HUES64 (cell line): ENCODE measurements around the gene TBPL1.
A peak's percentile ranks its signal among the peaks of the same experiment; 100 is the strongest.
"Not testable (repeated sequence)": the region's sequence is repeated elsewhere in the genome, so short reads cannot be mapped to it uniquely, and the experiment has no call there.

Source experiments
- H3K27ac ChIP-seq: 2 replicates; pipeline ENCODE4 v1.7.0; 2013; ENCODE audit warnings: low read depth, low read length, inconsistent platforms
- H3K27me3 ChIP-seq: 2 replicates; pipeline ENCODE4 v1.6.1; 2013; ENCODE audit warnings: mild to moderate bottlenecking, low read length; ENCODE audit not compliant: insufficient read depth
- H3K36me3 ChIP-seq: 2 replicates; pipeline ENCODE4 v1.6.1; 2013; ENCODE audit warnings: mild to moderate bottlenecking, low read length; ENCODE audit not compliant: insufficient read depth
- H3K4me1 ChIP-seq: 2 replicates; pipeline ENCODE4 v1.6.1; 2013; ENCODE audit warnings: mild to moderate bottlenecking, low read length, moderate library complexity; ENCODE audit not compliant: insufficient read depth
- H3K4me3 ChIP-seq: 2 replicates; pipeline ENCODE4 v1.5.1; 2013; ENCODE audit warnings: mild to moderate bottlenecking, low read length, moderate library complexity
- H3K9ac ChIP-seq: 2 replicates; pipeline ENCODE4 v1.6.1; 2013; ENCODE audit warnings: mild to moderate bottlenecking, low read depth, low read length
- H3K9me3 ChIP-seq: 2 replicates; pipeline ENCODE4 v1.6.1; 2013; ENCODE audit warnings: low read depth, low read length; ENCODE audit not compliant: insufficient read depth
- WGBS: fragments of 150-250, 120-280 bp; methylation state at CpG from one replicate; pipeline ENCODE4 v1.1.7; 2013; ENCODE audit warnings: missing lambda C conversion rate; 5-methylcytosine and 5-hydroxymethylcytosine counted together

Gene TBPL1

GRCh38 chr6:133936352-133936751, 16.7 kb upstream of the TBPL1 start:
- not testable (repeated sequence) for H3K36me3 ChIP-seq, H3K27me3 ChIP-seq, H3K4me3 ChIP-seq, H3K9me3 ChIP-seq, H3K27ac ChIP-seq, H3K4me1 ChIP-seq, H3K9ac ChIP-seq
- WGBS: 96% methylated on average over 3 of the region's 3 CpGs

GRCh38 chr6:133937909-133938308, 15.1 kb upstream of the TBPL1 start:
- no peak overlapping the region for H3K27ac ChIP-seq
- no peaks in the 10 kb centered on the region for H3K9me3 ChIP-seq
- H3K4me1 ChIP-seq: no peaks in the 10 kb centered on the region
- no peaks in the 10 kb centered on the region for H3K36me3 ChIP-seq
- no peak overlapping the region for H3K9ac ChIP-seq
- no peak overlapping the region for H3K4me3 ChIP-seq
- no peaks in the 10 kb centered on the region for H3K27me3 ChIP-seq

- Histone ChIP-seq H3K4me3 (no peak overlapping the region), H3K9me3 (no peaks in the 10 kb centered on the region), H3K27me3 (no peaks in the 10 kb centered on the region), H3K9ac (no peak overlapping the region), H3K4me1 (no peaks in the 10 kb centered on the region), H3K27ac (no peak overlapping the region), H3K36me3 (no peaks in the 10 kb centered on the region)
- no CpG with 5 or more reads among the region's 1 CpG for WGBS
Observed at GRCh38 chr6:133938533-133938932, 14.5 kb upstream of the TBPL1 start.

- no peak overlapping the region for H3K27ac ChIP-seq
- H3K36me3 ChIP-seq: no peaks in the 10 kb centered on the region
- H3K9me3 ChIP-seq: no peaks in the 10 kb centered on the region
- no peak overlapping the region for H3K4me3 ChIP-seq
- H3K27me3 ChIP-seq: no peaks in the 10 kb centered on the region
- H3K4me1 ChIP-seq: no peaks in the 10 kb centered on the region
- no peak overlapping the region for H3K9ac ChIP-seq
- 90% methylated on average over 7 of the region's 8 CpGs for WGBS
Observed at GRCh38 chr6:133939778-133940667, 13.0 kb upstream of the TBPL1 start.

- Histone ChIP-seq H3K27ac (no peak overlapping the region), H3K9me3 (no peaks in the 10 kb centered on the region), H3K4me3 (no peak overlapping the region), H3K36me3 (no peaks in the 10 kb centered on the region), H3K4me1 (no peaks in the 10 kb centered on the region), H3K27me3 (no peaks in the 10 kb centered on the region), H3K9ac (no peak overlapping the region)
- WGBS: 73% methylated on average over 3 of the region's 3 CpGs
Observed at GRCh38 chr6:133945158-133945557, 7.9 kb upstream of the TBPL1 start.

GRCh38 chr6:133947302-133947900, 5.6 kb upstream of the TBPL1 start:
- Histone ChIP-seq H3K4me3 (no peak overlapping the region), H3K36me3 (no peaks in the 10 kb centered on the region), H3K9me3 (no peaks in the 10 kb centered on the region), H3K9ac (no peak overlapping the region), H3K4me1 (peaks cover 7% of the 10 kb centered on the region), H3K27ac (no peak overlapping the region), H3K27me3 (peaks cover 12% of the 10 kb centered on the region; the same call in 1 of the 2 replicates)
- 97% methylated on average over 1 of the region's 1 CpG for WGBS

- no peak overlapping the region for H3K4me3 ChIP-seq
- peaks cover 7% of the 10 kb centered on the region for H3K4me1 ChIP-seq
- H3K36me3 ChIP-seq: no peaks in the 10 kb centered on the region
- whole genome bisulfite sequencing: 94% methylated on average over 1 of the region's 2 CpGs
- peaks cover 12% of the 10 kb centered on the region; the same call in 1 of the 2 replicates for H3K27me3 ChIP-seq
- H3K9ac ChIP-seq: no peak overlapping the region
- no peak overlapping the region for H3K27ac ChIP-seq
- H3K9me3 ChIP-seq: no peaks in the 10 kb centered on the region
Observed at GRCh38 chr6:133948472-133948871, 4.6 kb upstream of the TBPL1 start.

GRCh38 chr6:133951227-133951626, 1.8 kb upstream of the TBPL1 start:
- H3K4me1 ChIP-seq: peaks cover 23% of the 10 kb centered on the region
- H3K4me3 ChIP-seq: peak overlapping the region; percentile 93; the same call in 1 of the 2 replicates
- H3K36me3 ChIP-seq: no peaks in the 10 kb centered on the region
- peaks cover 12% of the 10 kb centered on the region; the same call in 1 of the 2 replicates for H3K27me3 ChIP-seq
- no peak overlapping the region for H3K9ac ChIP-seq
- H3K27ac ChIP-seq: no peak overlapping the region
- 86% methylated on average over 4 of the region's 4 CpGs for WGBS
- no peaks in the 10 kb centered on the region for H3K9me3 ChIP-seq

- H3K4me1 ChIP-seq: peaks cover 23% of the 10 kb centered on the region
- H3K9ac ChIP-seq: peak overlapping the region; percentile 32; the same call in 1 of the 2 replicates
- H3K36me3 ChIP-seq: no peaks in the 10 kb centered on the region
- H3K9me3 ChIP-seq: no peaks in the 10 kb centered on the region
- H3K27me3 ChIP-seq: peaks cover 12% of the 10 kb centered on the region; the same call in 1 of the 2 replicates
- peak overlapping the region; percentile 93 for H3K4me3 ChIP-seq
- under 1% methylated on average over 65 of the region's 65 CpGs for WGBS
- no peak overlapping the region for H3K27ac ChIP-seq
Observed at GRCh38 chr6:133951881-133952814, 876 bp upstream of the TBPL1 start.

- Histone ChIP-seq H3K4me1 (peaks cover 23% of the 10 kb centered on the region), H3K9me3 (no peaks in the 10 kb centered on the region), H3K4me3 (peak overlapping the region; percentile 93), H3K9ac (peak overlapping the region; percentile 88), H3K36me3 (no peaks in the 10 kb centered on the region), H3K27ac (no peak overlapping the region; the same call in 1 of the 2 replicates), H3K27me3 (peaks cover 12% of the 10 kb centered on the region; the same call in 1 of the 2 replicates)
- WGBS: 9% methylated on average over 23 of the region's 23 CpGs
Observed at GRCh38 chr6:133953634-133954415, 801 bp downstream of the TBPL1 start.
